B cell (primary cell): Measurements from ENCODE around the gene DOCK3. TPM values are rescaled to one million over a fixed set of nuclear protein-coding genes. Genes with fewer than 3 reads are reported as not detected.

ENCODE experiments used
- ATAC-seq: fragments of 200-7000 bp; cut with Tn5 transposase; one replicate; pipeline ENCODE4 v1.10.0; 2021; ENCODE audit warnings: low read depth, mild to moderate bottlenecking, moderate number of reproducible peaks, moderate library complexity
- CTCF ChIA-PET: fragments of 350-600 bp; sonication (Branson Sonifier 250); formaldehyde crosslinking; loops from one replicate; lab custom pipeline; 2021; ENCODE audit warnings: antibody characterized with exemption, inconsistent platforms; lab: Charles Lee
- POLR2A ChIA-PET: fragments of 350-600 bp; sonication (Branson Sonifier 250); formaldehyde crosslinking; loops from one replicate; lab custom pipeline; 2021; ENCODE audit warnings: antibody characterized with exemption; lab: Charles Lee
- DNase-seq: peaks from one replicate; pipeline ENCODE4 v3.0.0; 2013
- H2AFZ ChIP-seq: 2 replicates; pipeline ENCODE4 v1.6.1; 2012; ENCODE audit warnings: mild to moderate bottlenecking, low read depth, low read length; ENCODE audit not compliant: insufficient read depth, poor library complexity, severe bottlenecking
- H3K27ac ChIP-seq, 2 donors: 1 replicate in 1 of 2; 2 replicates in 1 of 2; pipeline ENCODE4 v1.5.1; 2012 to 2013; ENCODE audit warnings: low read length in 2 of 2, mild to moderate bottlenecking in 2 of 2, moderate library complexity in 1 of 2
- H3K27me3 ChIP-seq, 4 experiments: fragments of 200-600 bp in 1 of 4; sonication (generic) in 1 of 4; replicated peaks in 1 of 4; 1 replicate in 2 of 4; 2 replicates in 2 of 4; pipeline versions ENCODE4 v1.6.1 to v1.7.0; 2013 to 2016; ENCODE audit warnings: low read length in 3 of 4, mild to moderate bottlenecking in 2 of 4, mixed read lengths in 1 of 4, moderate library complexity in 1 of 4; ENCODE audit not compliant: insufficient read depth in 4 of 4, control insufficient read depth in 3 of 4; ENCODE audit errors: control extremely low read depth in 1 of 4
- H3K36me3 ChIP-seq, 2 experiments: replicated peaks in 1 of 2; 1 replicate in 1 of 2; 2 replicates in 1 of 2; pipeline versions ENCODE4 v1.6.1 to v1.7.1; 2013; ENCODE audit warnings: low read length in 1 of 2; ENCODE audit not compliant: insufficient read depth in 2 of 2, control insufficient read depth in 1 of 2; ENCODE audit errors: control extremely low read depth in 1 of 2, extremely low read depth in 1 of 2
- H3K4me1 ChIP-seq, 2 donors: fragments of 200-600 bp in 1 of 2; sonication (generic) in 1 of 2; 1 replicate in 1 of 2; 2 replicates in 1 of 2; pipeline versions ENCODE4 v1.5.1 to v1.6.1; 2013 to 2017; ENCODE audit warnings: low read length in 2 of 2; ENCODE audit not compliant: control insufficient read depth in 2 of 2, insufficient read depth in 2 of 2
- H3K4me2 ChIP-seq: replicated peaks from 2 replicates; pipeline ENCODE3; 2012; ENCODE audit warnings: mild to moderate bottlenecking, low read depth, low read length; ENCODE audit not compliant: poor library complexity, severe bottlenecking
- H3K4me3 ChIP-seq, 5 experiments: fragments of 200-600 bp in 1 of 5; sonication (generic) in 1 of 5; 1 replicate in 3 of 5; 2 replicates in 2 of 5; pipeline versions ENCODE4 v1.5.1 to v1.7.0; 2011 to 2016; ENCODE audit warnings: low read length in 4 of 5, mild to moderate bottlenecking in 4 of 5, low read depth in 2 of 5, control low read depth in 1 of 5, moderate library complexity in 1 of 5; ENCODE audit not compliant: insufficient read depth in 1 of 5; ENCODE audit errors: control extremely low read depth in 1 of 5, extremely low read depth in 1 of 5
- H3K79me2 ChIP-seq: fragments of 200-600 bp; sonication (generic); one replicate; pipeline ENCODE4 v1.6.0; 2016; ENCODE audit warnings: low read length; ENCODE audit not compliant: control insufficient read depth, insufficient read depth
- H3K9ac ChIP-seq: fragments of 200-600 bp; sonication (generic); 2 replicates; pipeline ENCODE4 v1.6.1; 2017; ENCODE audit warnings: mild to moderate bottlenecking, low read length, moderate library complexity
- H3K9me3 ChIP-seq, 3 donors: one replicate each; pipeline versions ENCODE4 v1.6.1 to v1.7.1; 2013; ENCODE audit warnings: low read length in 2 of 3; ENCODE audit not compliant: control insufficient read depth in 2 of 3, insufficient read depth in 1 of 3; ENCODE audit errors: control extremely low read depth in 1 of 3
- H4K20me1 ChIP-seq: 2 replicates; pipeline ENCODE4 v1.6.0; 2012; ENCODE audit warnings: mild to moderate bottlenecking, low read length; ENCODE audit not compliant: insufficient read depth, control insufficient read depth, poor library complexity, severe bottlenecking
- H3K27ac Mint-ChIP-seq: one replicate; pipeline ENCODE4 v1.8.0; 2021; ENCODE audit warnings: mixed read lengths
- H3K27me3 Mint-ChIP-seq: one replicate; pipeline ENCODE4 v1.8.0; 2021; ENCODE audit warnings: mixed read lengths
- H3K4me1 Mint-ChIP-seq: one replicate; pipeline ENCODE4 v1.8.0; 2021; ENCODE audit warnings: mixed read lengths
- H3K4me3 Mint-ChIP-seq: one replicate; pipeline ENCODE4 v1.8.0; 2021; ENCODE audit warnings: mixed read lengths
- H3K9me3 Mint-ChIP-seq: one replicate; pipeline ENCODE4 v1.8.0; 2022; ENCODE audit warnings: mixed read lengths; ENCODE audit not compliant: insufficient read depth
- EZH2 ChIP-seq: IDR thresholded peaks from 2 replicates; pipeline ENCODE4 v1.6.1; 2012; ENCODE audit warnings: borderline replicate concordance, low read depth, mild to moderate bottlenecking, moderate library complexity, low read length; ENCODE audit not compliant: insufficient read depth, poor library complexity, severe bottlenecking
- WGBS: methylation state at CpG from one replicate; pipeline ENCODE4 v1.1.5; 2013; ENCODE audit warnings: missing lambda C conversion rate; ENCODE audit not compliant: insufficient coverage; 5-methylcytosine and 5-hydroxymethylcytosine counted together
- intact Hi-C: fragments of 100-400 bp; cut with micrococcal nuclease; formaldehyde crosslinking; loops from one replicate; pipeline ENCODE4 v1.10.0; 2022
- polyA plus RNA-seq: library from polyadenylated mRNA; depleted of rRNA; stranded (reverse); fragments of >200 nt; gene quantifications from 2 replicates; pipeline ENCODE4 v1.2.3, GENCODE V29; 2012
- total RNA-seq, 2 donors: library from RNA; stranded (reverse); fragments of 120-200 nt in 1 of 2; gene quantifications; 1 replicate in 1 of 2; 2 replicates in 1 of 2; pipeline versions ENCODE4 v1.2.3 to v1.2.4, GENCODE V29; 2013 to 2022
- TF ChIP-seq, protein P1 (sequence below): fragments of 200-600 bp; IDR thresholded peaks from one replicate; pipeline ENCODE4 v1.8.0; 2022; ENCODE audit warnings: antibody characterized with exemption, mild to moderate bottlenecking

Gene DOCK3
- total and polyA plus RNA-seq, 2 donors (not counting 1 experiment from before 2014, with no cell fraction given), result 0.06 to 0.30 TPM

DNA sequence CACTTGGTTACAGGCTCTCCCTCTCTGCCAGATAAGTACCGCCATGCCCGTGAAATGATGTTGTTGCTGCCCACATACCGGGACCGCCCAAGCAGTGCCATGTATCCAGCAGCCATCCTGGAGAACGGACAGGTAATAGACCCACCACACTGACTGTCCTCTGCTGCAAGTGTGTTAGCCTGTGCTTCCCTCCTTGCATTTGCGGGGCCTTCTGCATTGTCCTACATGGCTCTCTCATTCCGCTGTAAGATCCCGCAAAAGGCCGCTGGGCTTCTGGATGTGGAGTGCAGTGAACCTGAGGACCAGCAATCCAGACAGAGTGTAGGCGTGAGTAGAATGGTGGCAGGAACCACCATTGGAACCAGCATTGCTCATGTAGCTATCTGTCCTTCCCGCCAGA is 699.7 kb downstream of the DOCK3 start:
- Histone ChIP-seq H3K27me3 (peaks cover 0 to 26% (median 4%) of the 10 kb centered on the region in 4 experiments), H3K4me3 (no peak overlapping the region), H3K27ac (no peak overlapping the region), H2AFZ (no peak overlapping the region), H3K9ac (no peak overlapping the region), H3K36me3 (no peaks in the 10 kb centered on the region), H4K20me1 (no peaks in the 10 kb centered on the region), H3K4me1 (no peaks in the 10 kb centered on the region), H3K79me2 (no peaks in the 10 kb centered on the region), H3K4me2 (no peak overlapping the region), H3K9me3 (no peaks in the 10 kb centered on the region)
- H3K27me3 Mint-ChIP-seq, result peaks cover 49% of the 10 kb centered on the region
- no peak overlapping the region for H3K27ac Mint-ChIP-seq
- POLR2A ChIA-PET, result no interaction called here
- H3K4me3 Mint-ChIP-seq, result no peak overlapping the region
- no peak for TF ChIP-seq EZH2
- TF ChIP-seq, protein P1, sequence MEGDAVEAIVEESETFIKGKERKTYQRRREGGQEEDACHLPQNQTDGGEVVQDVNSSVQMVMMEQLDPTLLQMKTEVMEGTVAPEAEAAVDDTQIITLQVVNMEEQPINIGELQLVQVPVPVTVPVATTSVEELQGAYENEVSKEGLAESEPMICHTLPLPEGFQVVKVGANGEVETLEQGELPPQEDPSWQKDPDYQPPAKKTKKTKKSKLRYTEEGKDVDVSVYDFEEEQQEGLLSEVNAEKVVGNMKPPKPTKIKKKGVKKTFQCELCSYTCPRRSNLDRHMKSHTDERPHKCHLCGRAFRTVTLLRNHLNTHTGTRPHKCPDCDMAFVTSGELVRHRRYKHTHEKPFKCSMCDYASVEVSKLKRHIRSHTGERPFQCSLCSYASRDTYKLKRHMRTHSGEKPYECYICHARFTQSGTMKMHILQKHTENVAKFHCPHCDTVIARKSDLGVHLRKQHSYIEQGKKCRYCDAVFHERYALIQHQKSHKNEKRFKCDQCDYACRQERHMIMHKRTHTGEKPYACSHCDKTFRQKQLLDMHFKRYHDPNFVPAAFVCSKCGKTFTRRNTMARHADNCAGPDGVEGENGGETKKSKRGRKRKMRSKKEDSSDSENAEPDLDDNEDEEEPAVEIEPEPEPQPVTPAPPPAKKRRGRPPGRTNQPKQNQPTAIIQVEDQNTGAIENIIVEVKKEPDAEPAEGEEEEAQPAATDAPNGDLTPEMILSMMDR, result no peak
- ATAC-seq (no peak), DNase-seq (no peak)
- H3K4me1 Mint-ChIP-seq, result no peaks in the 10 kb centered on the region
- 97% methylated on average over 10 of the region's 11 CpGs for WGBS
- intact Hi-C loops, result no loop called here
- no peaks in the 10 kb centered on the region for H3K9me3 Mint-ChIP-seq
- CTCF ChIA-PET, result interaction anchor here (1.2 kb wide), 1 partner anchor 274 kb away, joined by 3 read pairs; no protein-coding TSS in a partner anchor

DNA sequence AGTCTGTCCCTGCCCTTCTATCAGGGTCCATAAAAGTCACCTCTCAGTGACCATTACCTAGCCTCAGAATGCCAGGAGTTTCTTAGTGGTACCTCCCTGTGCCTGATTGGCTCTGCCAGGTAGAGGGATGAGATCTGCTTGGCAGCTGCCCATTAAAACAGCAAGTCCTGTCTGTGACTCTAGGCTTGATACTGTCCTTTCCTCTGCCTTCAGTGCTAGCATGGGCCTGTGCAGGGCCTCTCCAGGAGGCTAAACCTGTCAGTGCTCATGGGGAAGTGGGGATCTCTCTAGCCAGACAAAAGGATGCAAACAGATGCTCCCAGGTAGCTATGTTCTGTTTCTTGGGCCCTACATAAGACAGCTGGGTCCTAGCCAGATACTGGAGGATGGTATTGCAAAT is 700.4 kb downstream of the DOCK3 start:
- Histone ChIP-seq H2AFZ (no peak overlapping the region), H3K79me2 (no peaks in the 10 kb centered on the region), H3K4me3 (no peak overlapping the region), H4K20me1 (no peaks in the 10 kb centered on the region), H3K4me2 (no peak overlapping the region), H3K9me3 (no peaks in the 10 kb centered on the region), H3K27me3 (peaks cover 0 to 30% (median 4%) of the 10 kb centered on the region in 4 experiments), H3K4me1 (no peaks in the 10 kb centered on the region), H3K36me3 (no peaks in the 10 kb centered on the region), H3K9ac (no peak overlapping the region), H3K27ac (no peak overlapping the region)
- ChIA-PET POLR2A (no interaction called here), CTCF (interaction anchor here (1.2 to 1.3 kb wide), 2 partner anchors 12 to 275 kb away, joined by 3 read pairs; no protein-coding TSS in a partner anchor)
- ATAC-seq (no peak), DNase-seq (no peak)
- intact Hi-C loops, result no loop called here
- Mint-ChIP-seq H3K4me1 (no peaks in the 10 kb centered on the region), H3K9me3 (no peaks in the 10 kb centered on the region), H3K27ac (no peak overlapping the region), H3K27me3 (peaks cover 43% of the 10 kb centered on the region), H3K4me3 (no peak overlapping the region)
- TF ChIP-seq, protein P1, result no peak
- TF ChIP-seq EZH2, result no peak
